HG03108 (cell line): ENCODE measurements around the gene SPAG16.

Experiments
- ATAC-seq: cut with Tn5 transposase; IDR thresholded peaks from one replicate; pipeline ENCODE4 v1.9.1; 2021; ENCODE audit warnings: moderate library complexity; ENCODE audit not compliant: unreplicated experiment

SPAG16 gene

GRCh38 chr2:214341646-214342045 lies 1057.4 kb downstream of the SPAG16 start:
- ATAC-seq, result no peak

- ATAC-seq, result no peak
These were observed 1074.2 kb downstream of the SPAG16 start for GRCh38 chr2:214358506-214358905.

- ATAC-seq, result no peak
These were observed 1076.9 kb downstream of the SPAG16 start for GRCh38 chr2:214361116-214361515.

- ATAC-seq, result no peak
These were observed 1081.3 kb downstream of the SPAG16 start for GRCh38 chr2:214365549-214365948.

- ATAC-seq, result no peak
These were observed 1082.9 kb downstream of the SPAG16 start for GRCh38 chr2:214367171-214367570.

- no peak for ATAC-seq
These were observed 1092.5 kb downstream of the SPAG16 start for GRCh38 chr2:214376618-214377285.

- ATAC-seq, result no peak
These were observed 1093.0 kb downstream of the SPAG16 start for GRCh38 chr2:214377286-214377624.

GRCh38 chr2:214378455-214379103 lies 1094.3 kb downstream of the SPAG16 start:
- no peak for ATAC-seq

GRCh38 chr2:214379227-214379626 lies 1095.0 kb downstream of the SPAG16 start:
- ATAC-seq, result no peak

GRCh38 chr2:214380681-214381080 lies 1096.4 kb downstream of the SPAG16 start:
- ATAC-seq, result no peak

- no peak for ATAC-seq
These were observed 1098.0 kb downstream of the SPAG16 start for GRCh38 chr2:214382229-214382628.

GRCh38 chr2:214386720-214387119 lies 1102.5 kb downstream of the SPAG16 start:
- no peak for ATAC-seq

- ATAC-seq, result no peak
These were observed 1105.1 kb downstream of the SPAG16 start for GRCh38 chr2:214389334-214389733.

- ATAC-seq, result no peak
These were observed 1109.5 kb downstream of the SPAG16 start for GRCh38 chr2:214393796-214394195.

- ATAC-seq, result no peak
These were observed 1110.8 kb downstream of the SPAG16 start for GRCh38 chr2:214395040-214395439.

GRCh38 chr2:214401580-214401979 lies 1117.3 kb downstream of the SPAG16 start:
- ATAC-seq, result no peak

- ATAC-seq, result no peak
These were observed 1126.0 kb downstream of the SPAG16 start for GRCh38 chr2:214410128-214410775.

GRCh38 chr2:214410918-214411554 lies 1126.8 kb downstream of the SPAG16 start, which contains the start of gene VWC2L:
Gene VWC2L (plus strand): TSS chr2:214411054. CDS start chr2:214414194, 3,140 bp downstream.
- ATAC-seq, result no peak

- ATAC-seq, result no peak
These were observed 1128.4 kb downstream of the SPAG16 start for GRCh38 chr2:214412679-214413078.

GRCh38 chr2:214436470-214436869 lies 1152.2 kb downstream of the SPAG16 start:
- no peak for ATAC-seq

- no peak for ATAC-seq
These were observed 1166.0 kb downstream of the SPAG16 start for GRCh38 chr2:214450118-214450894.
